GM18951 (cell line): ENCODE measurements around the gene SLC16A3.

Experiments used
- POLR2A ChIP-seq: IDR thresholded peaks from 4 replicates; pipeline ENCODE4 v1.6.1; 2011; ENCODE audit warnings: mild to moderate bottlenecking; ENCODE audit not compliant: insufficient read length, insufficient read depth; ENCODE audit errors: extremely low read depth
- in situ Hi-C: fragments of 300-500 bp; cut with MboI; formaldehyde crosslinking; loops from one replicate; pipeline ENCODE4 v1.12.0; 2022; ENCODE audit warnings: low sequenced_read_pairs, mixed read lengths, inconsistent platforms; ENCODE audit not compliant: unreplicated experiment

The SLC16A3 gene

GRCh38 chr17:82282239-82283207, 53.7 kb downstream of the SLC16A3 start:
- in situ Hi-C loops, result no loop called here
- no peak for TF ChIP-seq POLR2A

- TF ChIP-seq POLR2A, result no peak
- in situ Hi-C loops, result no loop called here
Observed at GRCh38 chr17:82283208-82283749, 54.4 kb downstream of the SLC16A3 start.

- in situ Hi-C loops, result no loop called here
- no peak for TF ChIP-seq POLR2A
Observed at GRCh38 chr17:82285141-82285540, 56.3 kb downstream of the SLC16A3 start.

GRCh38 chr17:82287013-82287867, 58.4 kb downstream of the SLC16A3 start:
- TF ChIP-seq POLR2A, result no peak
- in situ Hi-C loops, result no loop called here

GRCh38 chr17:82287868-82288801, 59.3 kb downstream of the SLC16A3 start:
- TF ChIP-seq POLR2A, result no peak
- in situ Hi-C loops, result no loop called here
